Renal cortex interstitium (tissue), 11 donors: ENCODE results near the gene BMPER. TPM values are rescaled to one million over a fixed set of nuclear protein-coding genes. Genes with fewer than 3 reads are reported as not detected.

ENCODE experiments used
- DNase-seq, 11 donors: peaks; one replicate each; pipeline ENCODE4 v3.0.0-alpha.2; 2013; ENCODE audit warnings: low read depth in 9 of 11, low spot score in 4 of 11; ENCODE audit errors: extremely low read depth in 1 of 11
- polyA plus RNA-seq, 3 donors: library from polyadenylated mRNA; unstranded; fragments of 120-200 nt; gene quantifications; one replicate each; pipeline ENCODE4 v1.2.1, GENCODE V29; 2013; ENCODE audit not compliant: insufficient read length in 3 of 3

Gene BMPER
- polyA plus RNA-seq, 3 donors: 18.9 to 29.1 (median 24.7) TPM

DNA sequence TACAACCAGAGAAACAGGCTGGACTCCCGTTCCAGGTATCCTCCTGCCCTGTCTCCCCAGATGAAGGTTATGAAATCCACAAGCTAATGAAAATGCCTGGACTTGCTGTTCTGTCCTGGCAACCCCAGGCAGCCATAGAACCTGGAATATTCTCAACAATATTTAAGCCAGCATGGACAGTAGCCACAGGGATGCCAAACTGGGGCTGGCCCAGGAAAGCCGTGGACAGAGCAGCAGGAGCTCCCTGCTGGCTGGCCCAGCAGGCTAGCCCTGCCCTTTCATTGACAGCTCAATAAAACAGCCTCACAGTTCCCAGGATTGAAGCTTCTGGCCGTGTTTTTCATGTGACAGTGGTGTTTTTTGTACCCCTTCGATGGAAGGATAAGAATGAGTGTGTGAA is 230.6 kb downstream of the BMPER start:
- no peak for DNase-seq

GRCh38 chr7:34136698-34137097 is 231.4 kb downstream of the BMPER start:
- DNase-seq: no peak

DNA sequence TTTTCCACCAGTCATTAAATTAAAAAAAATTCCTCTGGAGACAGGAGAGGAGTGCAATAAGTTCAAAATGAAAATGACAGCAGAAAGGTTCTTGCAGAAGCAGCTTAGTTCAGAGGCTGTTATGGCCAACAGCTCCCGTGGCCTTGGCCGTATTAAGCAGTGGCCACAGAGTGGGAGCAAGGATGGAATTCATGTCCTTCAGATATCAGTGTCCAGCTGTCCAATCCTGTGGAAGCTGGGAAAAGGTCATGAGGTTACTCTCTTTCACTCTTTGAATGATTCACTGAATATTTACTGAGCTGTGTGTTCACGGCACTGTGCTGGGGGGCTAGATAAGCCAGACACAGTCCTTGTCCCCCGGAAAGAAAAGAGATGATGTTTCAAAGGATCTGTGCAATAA is 231.8 kb downstream of the BMPER start:
- DNase-seq: no peak

- DNase-seq: no peak
These were observed 233.1 kb downstream of the BMPER start for GRCh38 chr7:34138483-34138882.

DNA sequence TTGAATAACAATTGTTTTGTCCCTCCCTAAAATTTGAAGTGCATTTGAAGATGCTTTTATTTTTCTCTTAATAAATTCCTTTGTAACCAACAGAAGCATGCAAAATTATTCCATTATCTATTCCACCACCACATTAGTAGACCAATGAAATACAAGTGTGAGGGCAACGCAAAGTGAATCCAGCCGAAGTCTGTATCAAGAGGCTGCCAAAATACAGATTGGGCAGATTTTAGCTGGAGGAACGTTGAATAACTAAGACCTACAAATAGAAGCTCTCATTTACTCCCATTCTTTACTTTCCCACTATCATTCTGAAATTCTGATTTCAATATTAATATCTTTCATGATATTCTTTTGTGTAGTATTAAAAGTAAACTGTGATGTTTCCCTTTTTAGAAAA is 233.7 kb downstream of the BMPER start:
- no peak for DNase-seq

DNA sequence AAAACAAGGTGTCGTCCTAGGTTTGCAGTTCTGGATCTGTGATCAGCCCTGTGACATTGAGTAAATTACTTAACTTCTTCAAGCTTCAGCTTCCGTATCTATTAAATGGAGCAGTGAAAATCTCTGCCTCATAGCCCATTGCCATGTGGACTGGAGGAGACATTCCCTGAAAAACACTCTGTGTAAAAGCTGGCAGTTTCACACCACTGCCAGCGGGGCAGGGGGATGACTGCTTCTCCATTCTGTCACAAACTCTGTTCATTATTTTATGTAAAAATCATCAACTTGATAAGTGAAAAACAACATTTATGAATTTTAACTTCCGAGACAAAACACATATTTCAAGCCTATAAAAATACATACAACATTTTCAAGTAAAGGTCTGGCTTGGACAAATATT is 234.7 kb downstream of the BMPER start:
- DNase-seq: no peak

- DNase-seq: no peak
These were observed 238.1 kb downstream of the BMPER start for GRCh38 chr7:34143402-34143801.

DNA sequence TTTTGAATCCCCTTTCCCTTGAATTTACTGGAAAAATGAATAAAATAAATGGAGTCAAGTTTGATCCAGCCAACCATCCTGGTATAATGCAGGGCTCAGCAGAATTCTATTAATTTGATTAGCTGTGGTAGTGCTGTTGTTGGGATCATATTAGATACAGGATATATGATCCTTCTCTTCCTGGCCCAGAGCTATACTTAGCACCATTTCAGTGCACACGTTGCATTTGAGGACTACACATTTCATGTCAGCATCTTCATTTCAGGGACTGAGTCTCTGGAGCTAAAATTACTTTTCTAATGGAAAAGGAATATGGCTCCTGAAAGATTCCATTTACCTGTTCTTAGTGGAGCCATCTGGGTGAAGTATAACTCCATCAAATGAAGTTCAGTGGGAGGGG is 240.3 kb downstream of the BMPER start:
- DNase-seq: no peak

DNA sequence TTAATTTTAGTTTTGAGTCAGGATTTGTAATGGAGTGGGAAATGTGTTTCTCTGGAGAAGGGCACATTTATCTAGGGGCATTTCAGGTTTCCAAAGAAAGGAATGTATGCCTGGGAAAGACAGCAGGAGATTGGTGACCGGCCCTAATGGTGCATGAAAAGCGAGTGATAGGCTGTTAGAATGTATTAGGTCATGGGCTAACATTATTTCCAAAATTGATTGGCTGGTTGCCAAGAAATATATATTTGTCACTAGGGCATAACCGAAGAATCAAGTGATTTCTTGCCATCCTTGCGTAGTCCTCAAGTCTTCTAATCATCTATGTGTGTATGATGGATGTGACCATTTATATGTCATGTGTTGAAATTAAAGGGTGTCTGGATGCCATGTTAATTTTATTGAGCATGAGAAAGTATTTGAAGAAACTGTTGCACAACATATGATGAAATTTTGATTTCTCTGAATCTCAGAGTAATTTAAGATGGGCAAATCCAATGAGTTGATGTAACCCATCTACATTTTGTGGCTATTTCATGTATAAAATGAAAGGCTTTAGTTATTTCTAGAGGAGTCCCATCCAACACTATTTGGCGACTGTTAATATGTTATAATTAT is 248.4 kb downstream of the BMPER start:
- DNase-seq: no peak

DNA sequence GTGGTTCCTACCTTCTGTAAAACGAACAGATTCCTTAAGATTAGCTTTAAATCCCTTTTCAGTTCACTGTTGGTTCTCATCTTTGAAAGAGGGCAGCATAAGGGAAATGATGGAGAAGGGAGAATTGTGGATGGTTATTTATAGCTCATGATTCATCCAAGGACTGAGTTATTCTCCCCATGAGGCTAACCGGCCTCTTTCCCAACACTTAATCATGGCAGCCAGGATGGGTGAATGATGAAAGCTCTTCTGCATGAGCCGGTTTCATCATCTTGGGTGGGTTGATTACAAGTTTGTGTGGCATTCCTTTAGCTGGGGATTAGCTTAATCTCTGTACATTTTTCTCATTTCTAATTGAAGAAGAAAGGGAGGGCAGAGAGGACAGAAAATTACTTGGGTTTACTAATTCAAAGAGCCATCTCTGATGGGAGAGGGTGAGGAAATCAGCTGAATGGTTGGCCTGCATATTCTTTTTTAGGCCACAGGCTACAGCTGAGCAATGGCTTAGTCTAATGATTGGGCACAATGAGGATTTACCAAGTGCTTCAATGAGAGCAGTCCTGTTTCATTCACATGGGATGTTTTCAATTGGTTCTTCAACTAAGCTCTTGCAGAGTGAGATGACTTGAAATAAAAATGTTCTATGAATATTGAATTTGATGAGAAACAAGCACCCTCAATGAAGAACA is 250.0 kb downstream of the BMPER start:
- DNase-seq: no peak

DNA sequence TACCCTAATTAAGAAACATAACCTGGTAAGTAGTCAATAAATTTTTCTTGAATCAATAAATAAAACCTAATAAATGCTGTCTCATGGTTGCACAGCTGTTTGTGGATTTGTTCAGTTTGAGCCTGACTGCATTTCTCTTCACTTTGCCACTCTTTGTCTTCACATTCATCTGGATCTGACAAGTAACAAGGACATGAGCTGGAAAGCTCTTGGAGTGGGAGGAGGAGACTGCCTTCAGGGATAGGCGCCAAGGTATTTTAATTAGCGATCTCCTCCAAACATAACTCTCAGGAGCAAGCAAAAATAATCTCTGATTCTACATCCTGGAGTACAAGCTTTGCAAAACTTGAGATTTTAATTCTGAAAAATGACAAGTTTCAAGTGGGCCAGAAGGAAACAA is 251.0 kb downstream of the BMPER start:
- DNase-seq: no peak

- DNase-seq: no peak
These were observed 251.8 kb downstream of the BMPER start for GRCh38 chr7:34157137-34157536.

GRCh38 chr7:34158368-34159153 is 253.2 kb downstream of the BMPER start:
- peak in 2 of 11 donors; percentile 25 to 39 for DNase-seq

DNA sequence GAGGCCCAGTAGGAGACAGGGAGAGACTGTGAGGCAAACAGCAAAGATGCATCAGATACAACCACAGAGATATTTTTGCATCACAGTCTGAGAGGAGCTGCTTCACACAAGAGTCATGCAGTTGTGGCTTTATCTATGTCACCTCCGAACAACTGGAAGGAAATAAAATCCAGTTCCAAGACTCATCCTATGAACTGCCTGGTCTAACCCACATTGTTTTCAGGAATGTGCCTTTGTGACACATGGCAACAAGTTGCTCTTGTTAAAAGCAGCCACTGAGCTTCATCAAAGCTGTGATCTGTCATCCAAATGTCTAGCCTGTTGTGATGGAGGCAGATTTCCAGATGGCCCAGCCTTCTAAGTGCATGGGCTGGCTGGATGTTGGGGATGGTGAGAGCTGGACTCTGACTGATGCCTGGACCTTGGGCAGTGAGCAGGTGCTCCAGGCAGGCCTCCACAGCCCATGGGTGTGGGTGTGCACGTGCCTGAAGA is 255.0 kb downstream of the BMPER start:
- DNase-seq: no peak

DNA sequence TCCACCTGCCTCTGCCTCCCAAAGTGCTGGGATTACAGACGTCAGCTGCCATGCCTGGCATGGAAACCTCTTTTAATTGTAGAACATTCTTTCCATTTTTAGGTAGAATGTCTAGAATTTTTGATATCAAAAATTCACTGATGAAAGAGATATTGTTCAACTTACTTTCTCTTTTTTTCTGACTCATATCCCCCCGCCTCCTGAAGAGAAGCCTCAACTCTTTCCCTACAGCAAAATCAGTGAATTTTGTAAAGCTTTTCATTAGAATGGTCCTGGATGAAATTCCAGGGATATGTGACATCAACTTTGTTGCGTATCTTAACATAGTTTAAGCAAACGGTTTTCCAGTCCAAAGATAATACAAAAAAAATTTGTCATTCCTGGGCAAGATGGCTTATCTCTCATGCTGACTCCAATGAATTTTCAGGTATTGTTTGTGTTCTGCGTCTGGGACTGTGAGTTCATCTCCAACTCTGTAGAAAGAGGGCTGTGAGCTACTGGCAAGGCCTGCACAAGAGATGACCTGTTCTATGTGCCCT is 256.8 kb downstream of the BMPER start:
- DNase-seq: no peak

- no peak for DNase-seq
These were observed 257.3 kb downstream of the BMPER start for GRCh38 chr7:34162677-34163076.

DNA sequence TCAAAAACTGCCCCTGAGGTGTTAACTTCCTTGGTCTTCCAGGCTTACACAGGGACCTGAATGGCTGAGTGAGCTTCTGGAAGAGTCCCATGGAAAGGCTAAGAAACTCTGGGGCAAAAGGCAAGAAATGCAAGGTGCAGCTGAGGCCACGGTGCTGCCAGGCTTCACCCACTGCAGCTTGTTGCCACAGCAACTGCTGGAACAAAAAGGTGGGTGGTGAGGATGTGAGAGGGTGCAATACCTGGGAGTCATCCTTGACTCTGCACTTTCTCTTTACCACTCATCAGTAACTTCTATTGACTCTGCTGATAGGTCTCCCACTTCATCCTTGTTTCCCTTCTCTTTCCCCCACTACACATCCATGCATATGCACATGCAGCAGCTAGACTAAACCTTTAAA is 258.6 kb downstream of the BMPER start:
- DNase-seq: no peak

GRCh38 chr7:34165466-34165865 is 260.1 kb downstream of the BMPER start:
- no peak for DNase-seq

- DNase-seq: no peak
These were observed 260.7 kb downstream of the BMPER start for GRCh38 chr7:34165927-34166550.
